A549 (cell line): ENCODE data around the gene B3GALT6. TPM values are rescaled to one million over a fixed set of nuclear protein-coding genes. Genes with fewer than 3 reads are reported as not detected.
A peak's percentile ranks its signal among the peaks of the same experiment; 100 is the strongest.

Experiments
- ATAC-seq, 2 experiments: fragments of 200-7000 bp in 1 of 2; fragments of >200 bp in 1 of 2; cut with Nextera tagmentation in 1 of 2; cut with Tn5 transposase in 1 of 2; 3 replicates each; pipeline versions ENCODE4 v1.8.0 to v1.9.1; 2018 to 2020; ENCODE audit warnings: mild to moderate bottlenecking in 1 of 2, moderate library complexity in 1 of 2
- CTCF ChIA-PET: fragments of 300-600 bp; sonication (Branson Sonifier 250); formaldehyde crosslinking; extraction: SDS; loops from one replicate; lab custom pipeline; 2021; ENCODE audit warnings: antibody characterized with exemption, inconsistent platforms; lab: Yijun Ruan, JAX
- POLR2A ChIA-PET: fragments of 350-600 bp; formaldehyde crosslinking; extraction: SDS; loops from one replicate; lab custom pipeline; 2021; ENCODE audit warnings: antibody characterized with exemption, inconsistent platforms; lab: Yijun Ruan, JAX
- DNase-seq, 2 experiments: peaks; one replicate each; pipeline versions ENCODE4 v3.0.0 to v3.0.0-alpha.2; 2011 to 2016; ENCODE audit warnings: low read depth in 1 of 2, low spot score in 1 of 2
- FAIRE-seq: peaks from 2 replicates; lab custom pipeline; 2011; peaks lifted over from hg19 to GRCh38; lab: Jason Lieb, UNC
- H3K27ac ChIP-seq, 2 experiments: fragments of >200 bp; sonication (Bioruptor Twin); formaldehyde crosslinking; 3 replicates each; pipeline ENCODE4 v1.5.1; 2016 to 2017
- H3K4me1 ChIP-seq: fragments of >200 bp; sonication (Bioruptor Twin); formaldehyde crosslinking; 3 replicates; pipeline ENCODE4 v1.6.1; 2016
- H3K4me2 ChIP-seq: fragments of >200 bp; sonication (Bioruptor Twin); formaldehyde crosslinking; 3 replicates; pipeline ENCODE4 v1.6.1; 2016
- H3K4me3 ChIP-seq: fragments of >200 bp; sonication (Bioruptor Twin); formaldehyde crosslinking; 3 replicates; pipeline ENCODE4 v1.5.1; 2016
- H3K9me3 ChIP-seq: fragments of >200 bp; sonication (Bioruptor Twin); formaldehyde crosslinking; 3 replicates; pipeline ENCODE4 v1.6.1; 2016
- BCL3 ChIP-seq: fragments of >200 bp; sonication (Bioruptor Twin); formaldehyde crosslinking; IDR thresholded peaks from 3 replicates; pipeline ENCODE4 v1.6.1; 2016
- CBX8 ChIP-seq: fragments of 200-600 bp; sonication (generic); IDR thresholded peaks from 2 replicates; pipeline ENCODE4 v1.6.1; 2016
- CHD2 ChIP-seq: fragments of 150-350 bp; IDR thresholded peaks from 2 replicates; pipeline ENCODE4 v1.6.1; 2014; ENCODE audit warnings: low read length; ENCODE audit not compliant: partially characterized antibody
- CHD4 ChIP-seq: fragments of 200-600 bp; sonication (generic); IDR thresholded peaks from 2 replicates; pipeline ENCODE4 v1.6.1; 2016; ENCODE audit warnings: antibody characterized with exemption, mild to moderate bottlenecking, borderline replicate concordance
- E2F6 ChIP-seq: IDR thresholded peaks from 2 replicates; pipeline ENCODE4 v1.6.1; 2012; ENCODE audit warnings: low read depth, borderline replicate concordance
- FOXS1 ChIP-seq: fragments of 250-450 bp; sonication (Bioruptor Pico); IDR thresholded peaks from 2 replicates; pipeline ENCODE4 v1.5.0; 2020; ENCODE audit warnings: mild to moderate bottlenecking, moderate library complexity
- HMGXB4 ChIP-seq: fragments of 250-450 bp; sonication (Bioruptor Pico); IDR thresholded peaks from 2 replicates; pipeline ENCODE4 v1.5.0; 2021; ENCODE audit warnings: mild to moderate bottlenecking, moderate library complexity, borderline replicate concordance
- JUN ChIP-seq, 2 experiments: fragments of >200 bp; sonication (Bioruptor Twin); formaldehyde crosslinking; IDR thresholded peaks; 2 replicates in 1 of 2; 3 replicates in 1 of 2; pipeline ENCODE4 v1.6.1; 2016 to 2017
- MAX ChIP-seq: IDR thresholded peaks from 2 replicates; pipeline ENCODE4 v1.6.1; 2012
- MAZ ChIP-seq: fragments of 150-350 bp; IDR thresholded peaks from 2 replicates; pipeline ENCODE4 v1.6.1; 2014; ENCODE audit warnings: antibody characterized with exemption, low read depth, low read length, borderline replicate concordance
- NPAS2 ChIP-seq: fragments of 250-450 bp; sonication (Bioruptor Pico); IDR thresholded peaks from 2 replicates; pipeline ENCODE4 v1.8.0; 2022; ENCODE audit warnings: mild to moderate bottlenecking, moderate library complexity, borderline replicate concordance
- NR3C1 ChIP-seq: fragments of >200 bp; sonication (Bioruptor Twin); formaldehyde crosslinking; IDR thresholded peaks from 3 replicates; pipeline ENCODE4 v1.6.1; 2017
- POLR2AphosphoS2 ChIP-seq: conservative IDR thresholded peaks from 2 replicates; pipeline ENCODE4 v1.6.1; 2012; ENCODE audit warnings: low read length, improper control_type of control experiment, inconsistent platforms
- RAD21 ChIP-seq, 2 experiments: fragments of >200 bp in 1 of 2; sonication (Bioruptor Twin) in 1 of 2; formaldehyde crosslinking in 1 of 2; IDR thresholded peaks in 1 of 2; conservative IDR thresholded peaks in 1 of 2; 2 replicates in 1 of 2; 3 replicates in 1 of 2; pipeline ENCODE4 v1.6.1; 2012 to 2018; ENCODE audit warnings: inconsistent platforms in 1 of 2
- RCOR1 ChIP-seq: fragments of 150-350 bp; IDR thresholded peaks from 2 replicates; pipeline ENCODE4 v1.6.1; 2014; ENCODE audit warnings: antibody characterized with exemption, low read length, low read depth
- REST ChIP-seq: fragments of 200-600 bp; sonication (generic); IDR thresholded peaks from 2 replicates; pipeline ENCODE4 v1.6.1; 2016; ENCODE audit warnings: antibody characterized with exemption, mild to moderate bottlenecking, moderate library complexity
- RNF2 ChIP-seq: fragments of 200-600 bp; sonication (generic); IDR thresholded peaks from 2 replicates; pipeline ENCODE4 v1.6.1; 2016; ENCODE audit warnings: low read depth, mild to moderate bottlenecking, antibody characterized with exemption, moderate library complexity, borderline replicate concordance
- SREBF2 ChIP-seq: fragments of 450-650 bp; IDR thresholded peaks from 2 replicates; pipeline ENCODE4 v1.6.1; 2014; ENCODE audit warnings: mild to moderate bottlenecking, moderate library complexity
- TP53 ChIP-seq: fragments of 250-450 bp; sonication (Bioruptor Pico); IDR thresholded peaks from 2 replicates; pipeline ENCODE4 v1.5.0; 2021; ENCODE audit warnings: mild to moderate bottlenecking, moderate library complexity
- ZC3H11A ChIP-seq: fragments of 450-650 bp; IDR thresholded peaks from 2 replicates; pipeline ENCODE4 v1.6.1; 2014; ENCODE audit warnings: antibody characterized with exemption, mild to moderate bottlenecking
- WGBS: methylation state at CpG from one replicate; pipeline ENCODE4 v1.1.6; 2017; ENCODE audit errors: missing lambda C conversion rate; 5-methylcytosine and 5-hydroxymethylcytosine counted together
- polyA plus RNA-seq, 4 experiments: library from polyadenylated mRNA; depleted of rRNA in 3 of 4; stranded (reverse); fragments of >200 nt; fragmentation: RNase III in 1 of 4; extraction: RNeasy Plus Mini Kit Qiagen cat#74134 plus additional on column Dnase treatment in 1 of 4; gene quantifications; 2 replicates in 3 of 4; 3 replicates in 1 of 4; pipeline ENCODE4 v1.2.3, GENCODE V29; 2011 to 2017

B3GALT6 gene
- polyA plus RNA-seq, 2 of the 4 experiments (the other 2 are of a cell fraction): 12.5 to 12.9 TPM

- Histone ChIP-seq H3K27ac (peak overlapping the region; percentile 50 to 85; a peak in 5 of 6 replicates), H3K4me2 (peak overlapping the region; percentile 95), H3K9me3 (no peaks in the 10 kb centered on the region), H3K4me3 (peak overlapping the region; percentile 50), H3K4me1 (no peaks in the 10 kb centered on the region; the same call in 2 of the 3 replicates)
- TF ChIP-seq POLR2AphosphoS2 (no peak), CBX8 (no peak), RCOR1 (no peak), RNF2 (no peak), RAD21 (conservative IDR thresholded peaks at IDR 0.05 in 1 of 2, IDR thresholded peaks at IDR 0.05 in 1 of 2) (no peak), BCL3 (no peak), NPAS2 (CRISPR knock-in tag) (no peak), E2F6 (no peak), ZC3H11A (no peak), FOXS1 (no peak), CHD4 (no peak), SREBF2 (no peak), CHD2 (no peak), TP53 (CRISPR knock-in tag) (no peak), MAX (no peak), NR3C1 (no peak), JUN (IDR thresholded peaks at IDR 0.05) (no peak), REST (no peak), HMGXB4 (no peak), MAZ (no peak)
- ATAC-seq (peak; percentile 51 to 66; a peak in 4 of 6 replicates), DNase-seq (peak; percentile 35 to 36), FAIRE-seq (no peak)
- ChIA-PET POLR2A (interaction anchor here (0.6 kb wide), 1 partner anchor 84 kb away, joined by 4 read pairs; no protein-coding TSS in a partner anchor), CTCF (interaction anchor here (1.2 kb wide), 1 partner anchor 79 kb away, joined by 9 read pairs; no protein-coding TSS in a partner anchor)
- 63% methylated on average over 10 of the region's 109 CpGs for WGBS
Measured at GRCh38 chr1:1200876-1201810, 30.9 kb upstream of the B3GALT6 start.
